ENCODE data around the gene CHSY3.

DNA sequence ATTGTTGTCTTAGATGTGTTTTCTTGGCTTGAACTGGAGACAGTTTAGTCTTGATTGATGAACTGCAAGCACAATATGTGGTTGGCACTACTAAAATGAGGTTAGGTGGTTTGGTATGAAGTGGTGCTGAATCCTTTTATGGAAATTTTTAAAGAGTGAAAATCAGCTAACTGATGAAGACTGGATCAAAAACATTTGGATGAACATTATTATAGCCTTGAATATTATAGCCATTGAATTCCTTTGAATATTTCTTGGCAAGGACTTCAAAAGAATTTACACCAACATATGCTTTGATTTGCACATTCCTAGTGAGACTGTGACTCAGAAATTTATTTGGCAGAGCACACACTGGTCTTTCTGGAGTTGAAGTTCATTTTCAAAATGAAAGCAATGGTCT lies 318.3 kb downstream of the CHSY3 start:
- no peak for TF ChIP-seq TAF1 (IDR thresholded peaks at IDR 0.05; ENCODE audit: low read depth)
- TF ChIP-seq, protein P1, sequence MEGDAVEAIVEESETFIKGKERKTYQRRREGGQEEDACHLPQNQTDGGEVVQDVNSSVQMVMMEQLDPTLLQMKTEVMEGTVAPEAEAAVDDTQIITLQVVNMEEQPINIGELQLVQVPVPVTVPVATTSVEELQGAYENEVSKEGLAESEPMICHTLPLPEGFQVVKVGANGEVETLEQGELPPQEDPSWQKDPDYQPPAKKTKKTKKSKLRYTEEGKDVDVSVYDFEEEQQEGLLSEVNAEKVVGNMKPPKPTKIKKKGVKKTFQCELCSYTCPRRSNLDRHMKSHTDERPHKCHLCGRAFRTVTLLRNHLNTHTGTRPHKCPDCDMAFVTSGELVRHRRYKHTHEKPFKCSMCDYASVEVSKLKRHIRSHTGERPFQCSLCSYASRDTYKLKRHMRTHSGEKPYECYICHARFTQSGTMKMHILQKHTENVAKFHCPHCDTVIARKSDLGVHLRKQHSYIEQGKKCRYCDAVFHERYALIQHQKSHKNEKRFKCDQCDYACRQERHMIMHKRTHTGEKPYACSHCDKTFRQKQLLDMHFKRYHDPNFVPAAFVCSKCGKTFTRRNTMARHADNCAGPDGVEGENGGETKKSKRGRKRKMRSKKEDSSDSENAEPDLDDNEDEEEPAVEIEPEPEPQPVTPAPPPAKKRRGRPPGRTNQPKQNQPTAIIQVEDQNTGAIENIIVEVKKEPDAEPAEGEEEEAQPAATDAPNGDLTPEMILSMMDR (IDR thresholded peaks at IDR 0.05; ENCODE audit: poor library complexity, severe bottlenecking) = no peak
- TF ChIP-seq POLR2AphosphoS5 (IDR thresholded peaks at IDR 0.05) = no peak
- no peak for TF ChIP-seq RAD21 (conservative IDR thresholded peaks at IDR 0.05)
- no peak for TF ChIP-seq EP300 (conservative IDR thresholded peaks at IDR 0.05; ENCODE audit: poor library complexity, severe bottlenecking)

Measured in neural cell (in vitro differentiated cells).